Mesangial cell (primary cell): Measurements from ENCODE around the gene NTNG1. TPM values are rescaled to one million over a fixed set of nuclear protein-coding genes. Genes with fewer than 3 reads are reported as not detected.

Source experiments
- total RNA-seq: library from RNA; depleted of rRNA; stranded (reverse); fragments of >200 nt; gene quantifications from 2 replicates; pipeline ENCODE4 v1.2.3, GENCODE V29; 2015

NTNG1 gene
- total RNA-seq = 7.9 and 17.9 TPM in 2 replicates

GRCh38 chr1:107140703-107141490 lies at the start of gene NTNG1:
TSS of gene NTNG1 (plus strand) at chr1:107141039.

Other genes with a start within 250 kb of the NTNG1 start
- gene PRMT6, start 84.4 kb upstream of the NTNG1 start, total RNA-seq = 20.9 and 21.3 TPM in 2 replicates